Tibial nerve (tissue), 4 donors: Measurements from ENCODE around the gene HILPDA.

Experiments
- EP300 ChIP-seq, 2 donors: sonication (generic); formaldehyde crosslinking; IDR thresholded peaks; one replicate each; pipeline ENCODE4 v1.6.1; 2017; ENCODE audit warnings: antibody characterized with exemption in 2 of 2, mild to moderate bottlenecking in 1 of 2
- TF ChIP-seq, protein P1 (sequence below), 5 experiments: fragments of 200-600 bp in 3 of 5; fragments of 450-650 bp in 2 of 5; sonication (generic) in 3 of 5; IDR thresholded peaks; one replicate each; pipeline ENCODE4 v1.5.1; 2016 to 2019; ENCODE audit warnings: antibody characterized with exemption in 5 of 5, mild to moderate bottlenecking in 3 of 5, moderate library complexity in 2 of 5

GRCh38 chr7:128431221-128431620, 24.5 kb upstream of the HILPDA start:
- TF ChIP-seq, protein P1, sequence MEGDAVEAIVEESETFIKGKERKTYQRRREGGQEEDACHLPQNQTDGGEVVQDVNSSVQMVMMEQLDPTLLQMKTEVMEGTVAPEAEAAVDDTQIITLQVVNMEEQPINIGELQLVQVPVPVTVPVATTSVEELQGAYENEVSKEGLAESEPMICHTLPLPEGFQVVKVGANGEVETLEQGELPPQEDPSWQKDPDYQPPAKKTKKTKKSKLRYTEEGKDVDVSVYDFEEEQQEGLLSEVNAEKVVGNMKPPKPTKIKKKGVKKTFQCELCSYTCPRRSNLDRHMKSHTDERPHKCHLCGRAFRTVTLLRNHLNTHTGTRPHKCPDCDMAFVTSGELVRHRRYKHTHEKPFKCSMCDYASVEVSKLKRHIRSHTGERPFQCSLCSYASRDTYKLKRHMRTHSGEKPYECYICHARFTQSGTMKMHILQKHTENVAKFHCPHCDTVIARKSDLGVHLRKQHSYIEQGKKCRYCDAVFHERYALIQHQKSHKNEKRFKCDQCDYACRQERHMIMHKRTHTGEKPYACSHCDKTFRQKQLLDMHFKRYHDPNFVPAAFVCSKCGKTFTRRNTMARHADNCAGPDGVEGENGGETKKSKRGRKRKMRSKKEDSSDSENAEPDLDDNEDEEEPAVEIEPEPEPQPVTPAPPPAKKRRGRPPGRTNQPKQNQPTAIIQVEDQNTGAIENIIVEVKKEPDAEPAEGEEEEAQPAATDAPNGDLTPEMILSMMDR (IDR thresholded peaks at IDR 0.05), result no peak
- TF ChIP-seq EP300 (IDR thresholded peaks at IDR 0.05), result peak in 1 of 2 donors; percentile 42
